K562 (cell line): ENCODE measurements around the gene GAK. TPM values are rescaled to one million over a fixed set of nuclear protein-coding genes. Genes with fewer than 3 reads are reported as not detected.

ENCODE experiments used
- ATAC-seq: fragments of 200-7000 bp; cut with Tn5 transposase; 3 replicates; pipeline ENCODE4 v1.9.1; 2020; ENCODE audit warnings: moderate library complexity
- BruUV-seq: library from RNA; stranded (reverse); fragments of 400-500 nt; replicated peaks from 2 replicates; lab custom pipeline; 2021; lab: Mats Ljungman, UMichigan
- CTCF ChIA-PET: fragments of 300-600 bp; formaldehyde crosslinking; extraction: SDS; loops from one replicate; lab custom pipeline; 2021; ENCODE audit warnings: low intra/inter-chr PET ratio; lab: Yijun Ruan, JAX
- POLR2A ChIA-PET: fragments of 300-600, 350-650 bp; sonication (Branson Sonifier 250); formaldehyde crosslinking; extraction: SDS; loops from one replicate; lab custom pipeline; 2021; ENCODE audit warnings: antibody characterized with exemption, inconsistent platforms; lab: Yijun Ruan, JAX
- DNase-seq, 4 experiments: peaks; one replicate each; pipeline versions ENCODE4 v3.0.0 to v3.0.0-alpha.2; 2011 to 2018; ENCODE audit warnings: low spot score in 3 of 4, mixed read lengths in 3 of 4; ENCODE audit errors: extremely low read depth in 1 of 4
- FAIRE-seq: peaks from 2 replicates; lab custom pipeline; 2011; peaks lifted over from hg19 to GRCh38; lab: Jason Lieb, UNC
- H2AFZ ChIP-seq: 2 replicates; pipeline ENCODE4 v1.6.0; 2011; ENCODE audit warnings: low read depth, low read length, control low read depth, inconsistent platforms
- H3K27ac ChIP-seq: fragments of 200-600 bp; 3 replicates; pipeline ENCODE4 v1.8.0; 2011; ENCODE audit warnings: low read depth, mild to moderate bottlenecking, control low read depth, inconsistent platforms, low read length, moderate library complexity, mixed read lengths; ENCODE audit errors: extremely low read depth
- H3K27me3 ChIP-seq, 2 experiments: fragments of 300-600 bp in 1 of 2; 2 replicates in 1 of 2; 3 replicates in 1 of 2; pipeline versions ENCODE4 v1.6.0 to v1.8.0; 2011; ENCODE audit warnings: inconsistent platforms in 2 of 2, low read length in 2 of 2, mild to moderate bottlenecking in 1 of 2, mixed read lengths in 1 of 2, moderate library complexity in 1 of 2; ENCODE audit not compliant: control insufficient read depth in 2 of 2, insufficient read depth in 2 of 2
- H3K36me3 ChIP-seq: fragments of 300-600 bp; 3 replicates; pipeline ENCODE4 v1.8.0; 2011; ENCODE audit warnings: mild to moderate bottlenecking, low read length, inconsistent platforms; ENCODE audit not compliant: control insufficient read depth, insufficient read depth
- H3K4me1 ChIP-seq, 2 experiments: fragments of 200-600 bp in 1 of 2; replicated peaks in 1 of 2; 2 replicates in 1 of 2; 3 replicates in 1 of 2; pipeline versions ENCODE4 v1.5.1 to v1.8.0; 2011; ENCODE audit warnings: inconsistent platforms in 2 of 2, low read length in 2 of 2, mild to moderate bottlenecking in 1 of 2, mixed read lengths in 1 of 2, moderate library complexity in 1 of 2; ENCODE audit not compliant: control insufficient read depth in 2 of 2, insufficient read depth in 2 of 2
- H3K4me2 ChIP-seq: 2 replicates; pipeline ENCODE4 v1.6.1; 2011; ENCODE audit warnings: low read length, control low read depth, inconsistent platforms, mixed read lengths; ENCODE audit not compliant: insufficient read depth
- H3K4me3 ChIP-seq: fragments of 200-600 bp; sonication (generic), shearing (Covaris generic); 2 replicates; pipeline ENCODE4 v1.5.1; 2016; ENCODE audit warnings: control low read depth, inconsistent platforms
- H3K79me2 ChIP-seq: fragments of 200-600 bp; 3 replicates; pipeline ENCODE4 v1.8.0; 2011; ENCODE audit warnings: low read length, inconsistent platforms; ENCODE audit not compliant: control insufficient read depth, insufficient read depth
- H3K9ac ChIP-seq, 2 experiments: 2 replicates each; pipeline versions ENCODE4 v1.6.0 to v1.6.1; 2011; ENCODE audit warnings: low read depth in 2 of 2, low read length in 2 of 2, control low read depth in 1 of 2, inconsistent platforms in 1 of 2, mild to moderate bottlenecking in 1 of 2, mixed read lengths in 1 of 2; ENCODE audit not compliant: insufficient read depth in 1 of 2
- H3K9me1 ChIP-seq: one replicate; pipeline ENCODE4 v1.6.0; 2011; ENCODE audit warnings: inconsistent platforms, mild to moderate bottlenecking, low read length, moderate library complexity; ENCODE audit not compliant: control insufficient read depth, insufficient read depth
- H3K9me3 ChIP-seq: replicated peaks from 2 replicates; pipeline ENCODE4 v1.5.1; 2011; ENCODE audit warnings: low read depth, low read length, inconsistent platforms; ENCODE audit not compliant: control insufficient read depth, insufficient read depth
- H4K20me1 ChIP-seq: replicated peaks from 2 replicates; pipeline ENCODE4 v1.6.1; 2011; ENCODE audit warnings: low read length, inconsistent platforms, mixed read lengths; ENCODE audit not compliant: control insufficient read depth, insufficient read depth
- DACH1 ChIP-seq: fragments of 450-650 bp; IDR thresholded peaks from 2 replicates; pipeline ENCODE4 v1.6.1; 2018; ENCODE audit not compliant: partially characterized antibody
- ILF3 ChIP-seq: fragments of 450-650 bp; IDR thresholded peaks from 2 replicates; pipeline ENCODE4 v1.6.1; 2018; ENCODE audit warnings: antibody characterized with exemption, mild to moderate bottlenecking, moderate library complexity, borderline replicate concordance
- IRF9 ChIP-seq: fragments of 450-650 bp; IDR thresholded peaks from 2 replicates; pipeline ENCODE4 v1.6.1; 2016; ENCODE audit warnings: missing biosample characterization, missing genetic modification characterization
- MXI1 ChIP-seq: IDR thresholded peaks from 2 replicates; pipeline ENCODE4 v1.6.1; 2011; ENCODE audit warnings: low read depth, mild to moderate bottlenecking, improper control_type of control experiment, low read length
- NFRKB ChIP-seq: fragments of 450-650 bp; IDR thresholded peaks from 2 replicates; pipeline ENCODE4 v1.6.1; 2016; ENCODE audit warnings: low read depth
- NRF1 ChIP-seq, 2 experiments: fragments of 450-650 bp; IDR thresholded peaks in 1 of 2; conservative IDR thresholded peaks in 1 of 2; 2 replicates each; pipeline ENCODE4 v1.6.1; 2014; ENCODE audit warnings: mild to moderate bottlenecking in 2 of 2
- SOX6 ChIP-seq: fragments of 450-650 bp; IDR thresholded peaks from 2 replicates; pipeline ENCODE4 v1.6.1; 2014; ENCODE audit warnings: mild to moderate bottlenecking
- ZBTB1 ChIP-seq: sonication (generic); formaldehyde crosslinking; IDR thresholded peaks from 2 replicates; pipeline ENCODE4 v1.8.1; 2023; ENCODE audit warnings: missing genetic modification reagents, low read depth, mild to moderate bottlenecking, borderline replicate concordance
- ZKSCAN1 ChIP-seq: fragments of 150-350 bp; IDR thresholded peaks from 2 replicates; pipeline ENCODE4 v1.6.1; 2016; ENCODE audit warnings: low read depth, low read length
- ZNF507 ChIP-seq: conservative IDR thresholded peaks from 2 replicates; pipeline ENCODE4 v1.6.1; 2017; ENCODE audit warnings: missing genetic modification characterization, missing compliant biosample characterization
- ZNF699 ChIP-seq: fragments of 250-450 bp; sonication (Bioruptor Pico); IDR thresholded peaks from 2 replicates; pipeline ENCODE4 v1.8.0; 2021; ENCODE audit warnings: mild to moderate bottlenecking, moderate library complexity; ENCODE audit not compliant: insufficient replicate concordance
- WGBS: fragments of 100-300 bp; shearing (Covaris generic); methylation state at CpG from one replicate; pipeline ENCODE4 v1.1.6; 2016; ENCODE audit warnings: low coverage, mixed read lengths; ENCODE audit not compliant: insufficient coverage; ENCODE audit errors: missing lambda C conversion rate; 5-methylcytosine and 5-hydroxymethylcytosine counted together
- in situ Hi-C: fragments of 300-500 bp; cut with MboI; formaldehyde crosslinking; loops from 4 replicates; pipeline ENCODE4 v1.15.0; 2018; ENCODE audit warnings: inconsistent platforms, mixed read lengths
- intact Hi-C: fragments of 100-400 bp; cut with micrococcal nuclease; formaldehyde crosslinking; loops from 2 replicates; pipeline ENCODE4 v1.14.2; 2022
- polyA plus RNA-seq, 8 experiments: library from polyadenylated mRNA; depleted of rRNA in 4 of 8; stranded (reverse) in 5 of 8; unstranded in 3 of 8; fragments of >200 nt; fragmentation: Nextera tagmentation in 2 of 8; fragmentation: Illumina TruSeq in 1 of 8; extraction: Ambion mirVana in 2 of 8; extraction: Trizol in 1 of 8; gene quantifications; 2 replicates each; pipeline versions ENCODE4 v1.2.1 to v1.2.3, GENCODE V29; 2011 to 2014; ENCODE audit warnings: inconsistent platforms in 1 of 8, missing spikeins in 1 of 8
- total RNA-seq, 7 experiments: library from RNA; depleted of rRNA in 6 of 7; stranded (reverse); fragments of >200 nt in 6 of 7; fragmentation: Illumina TruSeq in 2 of 7; extraction: Trizol in 2 of 7; gene quantifications; 2 replicates each; pipeline versions ENCODE4 v1.2.1 to v1.2.3, GENCODE V29; 2011 to 2021; ENCODE audit warnings: low replicate concordance in 1 of 7
- TF ChIP-seq, protein P1 (sequence below): fragments of 200-800 bp; sonication (Bioruptor generic); IDR thresholded peaks from 2 replicates; pipeline ENCODE4 v1.6.1; 2016; ENCODE audit warnings: missing genetic modification characterization, missing compliant biosample characterization
- TF ChIP-seq, protein P2 (sequence below): sonication (generic); formaldehyde crosslinking; IDR thresholded peaks from 2 replicates; pipeline ENCODE4 v1.8.1; 2023; ENCODE audit warnings: mild to moderate bottlenecking, missing genetic modification reagents

GAK gene
- total and polyA plus RNA-seq, 9 of the 15 experiments (the other 6 are each of a cell fraction or from before 2014, with no cell fraction given) = 1.3 to 102 (median 16.2) TPM

DNA sequence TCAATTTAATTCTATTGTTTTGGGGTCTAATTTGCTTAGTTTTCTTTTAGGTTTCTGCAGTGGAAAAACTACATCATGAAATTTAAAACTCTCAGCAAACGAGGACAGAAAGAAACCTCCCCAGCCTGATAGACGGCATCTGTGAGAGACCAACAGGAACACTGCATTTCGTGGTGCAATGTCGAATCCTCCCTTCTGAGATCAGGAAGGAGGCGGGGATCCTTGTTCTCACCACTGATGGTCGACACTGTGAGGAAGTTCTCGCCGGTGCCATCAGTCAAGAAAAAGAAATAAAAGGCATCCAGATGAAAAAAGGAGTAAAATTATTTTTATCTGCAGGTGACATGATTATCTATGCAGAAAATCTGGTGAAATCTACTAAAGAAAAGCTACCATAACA is 16.5 kb downstream of the GAK start:
- peaks cover 29% of the 10 kb centered on the region; the same call in 2 of the 3 replicates for H3K36me3 ChIP-seq
- FAIRE-seq = no peak
- no peak overlapping the region for H3K4me3 ChIP-seq
- H3K79me2 ChIP-seq = peaks cover 61% of the 10 kb centered on the region
- DNase-seq = no peak
- BruUV-seq = no TSS peak
- no peak overlapping the region for H3K9ac ChIP-seq
- no peaks in the 10 kb centered on the region for H3K9me1 ChIP-seq
- H3K27ac ChIP-seq = no peak overlapping the region
- H4K20me1 ChIP-seq = peaks cover 6% of the 10 kb centered on the region; the same call in 1 of the 2 replicates
- ChIA-PET CTCF (no interaction called here), POLR2A (no interaction called here)
- 56% methylated on average over 8 of the region's 8 CpGs for WGBS
- no peaks in the 10 kb centered on the region for H3K27me3 ChIP-seq
- no peak overlapping the region for H3K4me2 ChIP-seq
- no peak for ATAC-seq
- H3K9me3 ChIP-seq = peaks cover 4% of the 10 kb centered on the region; the same call in 1 of the 2 replicates
- H2AFZ ChIP-seq = no peak overlapping the region
- peaks cover 0 to 22% of the 10 kb centered on the region in 2 experiments; a peak in 2 of 5 replicates for H3K4me1 ChIP-seq
- in situ Hi-C loops = no loop called here
- intact Hi-C loops = no loop called here
- TF ChIP-seq DACH1 = no peak
- no peak for TF ChIP-seq ZNF507
- TF ChIP-seq, protein P1, sequence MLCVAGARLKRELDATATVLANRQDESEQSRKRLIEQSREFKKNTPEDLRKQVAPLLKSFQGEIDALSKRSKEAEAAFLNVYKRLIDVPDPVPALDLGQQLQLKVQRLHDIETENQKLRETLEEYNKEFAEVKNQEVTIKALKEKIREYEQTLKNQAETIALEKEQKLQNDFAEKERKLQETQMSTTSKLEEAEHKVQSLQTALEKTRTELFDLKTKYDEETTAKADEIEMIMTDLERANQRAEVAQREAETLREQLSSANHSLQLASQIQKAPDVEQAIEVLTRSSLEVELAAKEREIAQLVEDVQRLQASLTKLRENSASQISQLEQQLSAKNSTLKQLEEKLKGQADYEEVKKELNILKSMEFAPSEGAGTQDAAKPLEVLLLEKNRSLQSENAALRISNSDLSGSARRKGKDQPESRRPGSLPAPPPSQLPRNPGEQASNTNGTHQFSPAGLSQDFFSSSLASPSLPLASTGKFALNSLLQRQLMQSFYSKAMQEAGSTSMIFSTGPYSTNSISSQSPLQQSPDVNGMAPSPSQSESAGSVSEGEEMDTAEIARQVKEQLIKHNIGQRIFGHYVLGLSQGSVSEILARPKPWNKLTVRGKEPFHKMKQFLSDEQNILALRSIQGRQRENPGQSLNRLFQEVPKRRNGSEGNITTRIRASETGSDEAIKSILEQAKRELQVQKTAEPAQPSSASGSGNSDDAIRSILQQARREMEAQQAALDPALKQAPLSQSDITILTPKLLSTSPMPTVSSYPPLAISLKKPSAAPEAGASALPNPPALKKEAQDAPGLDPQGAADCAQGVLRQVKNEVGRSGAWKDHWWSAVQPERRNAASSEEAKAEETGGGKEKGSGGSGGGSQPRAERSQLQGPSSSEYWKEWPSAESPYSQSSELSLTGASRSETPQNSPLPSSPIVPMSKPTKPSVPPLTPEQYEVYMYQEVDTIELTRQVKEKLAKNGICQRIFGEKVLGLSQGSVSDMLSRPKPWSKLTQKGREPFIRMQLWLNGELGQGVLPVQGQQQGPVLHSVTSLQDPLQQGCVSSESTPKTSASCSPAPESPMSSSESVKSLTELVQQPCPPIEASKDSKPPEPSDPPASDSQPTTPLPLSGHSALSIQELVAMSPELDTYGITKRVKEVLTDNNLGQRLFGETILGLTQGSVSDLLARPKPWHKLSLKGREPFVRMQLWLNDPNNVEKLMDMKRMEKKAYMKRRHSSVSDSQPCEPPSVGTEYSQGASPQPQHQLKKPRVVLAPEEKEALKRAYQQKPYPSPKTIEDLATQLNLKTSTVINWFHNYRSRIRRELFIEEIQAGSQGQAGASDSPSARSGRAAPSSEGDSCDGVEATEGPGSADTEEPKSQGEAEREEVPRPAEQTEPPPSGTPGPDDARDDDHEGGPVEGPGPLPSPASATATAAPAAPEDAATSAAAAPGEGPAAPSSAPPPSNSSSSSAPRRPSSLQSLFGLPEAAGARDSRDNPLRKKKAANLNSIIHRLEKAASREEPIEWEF (CRISPR knock-in tag) = no peak
- no peak for TF ChIP-seq IRF9 (tag)
- TF ChIP-seq NFRKB = no peak
- no peak for TF ChIP-seq SOX6
- no peak for TF ChIP-seq NRF1 (conservative IDR thresholded peaks at IDR 0.05 in 1 of 2, IDR thresholded peaks at IDR 0.05 in 1 of 2)
- TF ChIP-seq MXI1 = no peak
- TF ChIP-seq, protein P2, sequence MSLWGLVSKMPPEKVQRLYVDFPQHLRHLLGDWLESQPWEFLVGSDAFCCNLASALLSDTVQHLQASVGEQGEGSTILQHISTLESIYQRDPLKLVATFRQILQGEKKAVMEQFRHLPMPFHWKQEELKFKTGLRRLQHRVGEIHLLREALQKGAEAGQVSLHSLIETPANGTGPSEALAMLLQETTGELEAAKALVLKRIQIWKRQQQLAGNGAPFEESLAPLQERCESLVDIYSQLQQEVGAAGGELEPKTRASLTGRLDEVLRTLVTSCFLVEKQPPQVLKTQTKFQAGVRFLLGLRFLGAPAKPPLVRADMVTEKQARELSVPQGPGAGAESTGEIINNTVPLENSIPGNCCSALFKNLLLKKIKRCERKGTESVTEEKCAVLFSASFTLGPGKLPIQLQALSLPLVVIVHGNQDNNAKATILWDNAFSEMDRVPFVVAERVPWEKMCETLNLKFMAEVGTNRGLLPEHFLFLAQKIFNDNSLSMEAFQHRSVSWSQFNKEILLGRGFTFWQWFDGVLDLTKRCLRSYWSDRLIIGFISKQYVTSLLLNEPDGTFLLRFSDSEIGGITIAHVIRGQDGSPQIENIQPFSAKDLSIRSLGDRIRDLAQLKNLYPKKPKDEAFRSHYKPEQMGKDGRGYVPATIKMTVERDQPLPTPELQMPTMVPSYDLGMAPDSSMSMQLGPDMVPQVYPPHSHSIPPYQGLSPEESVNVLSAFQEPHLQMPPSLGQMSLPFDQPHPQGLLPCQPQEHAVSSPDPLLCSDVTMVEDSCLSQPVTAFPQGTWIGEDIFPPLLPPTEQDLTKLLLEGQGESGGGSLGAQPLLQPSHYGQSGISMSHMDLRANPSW (CRISPR knock-in tag) = no peak
- no peak for TF ChIP-seq ZKSCAN1
- no peak for TF ChIP-seq ZNF699 (CRISPR knock-in tag)
- TF ChIP-seq ZBTB1 (CRISPR knock-in tag) = no peak
- TF ChIP-seq ILF3 = no peak
